Panc1 (cell line): Measurements from ENCODE around the gene KATNIP. TPM values are rescaled to one million over a fixed set of nuclear protein-coding genes. Genes with fewer than 3 reads are reported as not detected.
"Not testable (repeated sequence)": the region's sequence is repeated elsewhere in the genome, so short reads cannot be mapped to it uniquely, and the experiment has no call there.

ENCODE experiments used
- ATAC-seq: fragments of 200-7000 bp; cut with Tn5 transposase; 2 replicates; pipeline ENCODE4 v1.9.1; 2020; ENCODE audit warnings: mild to moderate bottlenecking, moderate library complexity
- BruUV-seq: library from RNA; stranded (reverse); fragments of 400-500 nt; replicated peaks from 2 replicates; lab custom pipeline; 2021; lab: Mats Ljungman, UMichigan
- CTCF ChIA-PET: fragments of 300-600 bp; sonication (Branson Sonifier 250); formaldehyde crosslinking; loops from one replicate; lab custom pipeline; 2022; ENCODE audit warnings: antibody characterized with exemption; lab: Charles Lee
- POLR2A ChIA-PET: fragments of 300-600 bp; sonication (Branson Sonifier 250); formaldehyde crosslinking; loops from one replicate; lab custom pipeline; 2022; ENCODE audit warnings: antibody characterized with exemption; lab: Charles Lee
- DNase-seq: peaks from one replicate; pipeline ENCODE4 v3.0.0-alpha.2; 2010; ENCODE audit warnings: low read depth, low spot score
- H3K27ac ChIP-seq: 2 replicates; pipeline ENCODE4 v1.5.1; 2011; ENCODE audit warnings: mild to moderate bottlenecking, low read length, inconsistent platforms
- H3K27me3 ChIP-seq: fragments of 200-500 bp; sonication (Bioruptor generic); 2 replicates; pipeline ENCODE4 v1.6.0; 2014; ENCODE audit warnings: low read length, inconsistent platforms; ENCODE audit not compliant: control insufficient read depth, insufficient read depth
- H3K36me3 ChIP-seq: fragments of 200-500 bp; sonication (Bioruptor generic); 2 replicates; pipeline ENCODE4 v1.5.1; 2014; ENCODE audit warnings: inconsistent platforms, mild to moderate bottlenecking, low read length, moderate library complexity; ENCODE audit not compliant: control insufficient read depth, insufficient read depth
- H3K4me1 ChIP-seq: 2 replicates; pipeline ENCODE4 v1.5.1; 2011; ENCODE audit warnings: inconsistent platforms, mild to moderate bottlenecking, low read length, moderate library complexity; ENCODE audit not compliant: control insufficient read depth, insufficient read depth
- H3K4me3 ChIP-seq, 2 experiments: 2 replicates each; pipeline ENCODE4 v1.5.1; 2011 to 2012; ENCODE audit warnings: low read depth in 2 of 2, low read length in 2 of 2, mild to moderate bottlenecking in 2 of 2, inconsistent platforms in 1 of 2, moderate library complexity in 1 of 2
- H3K9me3 ChIP-seq: fragments of 200-500 bp; sonication (Bioruptor generic); 2 replicates; pipeline ENCODE4 v1.5.1; 2014; ENCODE audit warnings: low read depth, mild to moderate bottlenecking, inconsistent platforms, low read length, moderate library complexity; ENCODE audit not compliant: control insufficient read depth, insufficient read depth
- CTCF ChIP-seq: fragments of 450-650 bp; IDR thresholded peaks from 2 replicates; pipeline ENCODE4 v1.5.1; 2017; ENCODE audit warnings: mild to moderate bottlenecking
- POLR2AphosphoS5 ChIP-seq: IDR thresholded peaks from 2 replicates; pipeline ENCODE4 v1.6.1; 2012; ENCODE audit warnings: mild to moderate bottlenecking, low read depth, low read length, moderate library complexity
- REST ChIP-seq, 2 experiments: IDR thresholded peaks; 2 replicates each; pipeline ENCODE4 v1.6.1; 2011 to 2012; ENCODE audit warnings: low read depth in 2 of 2, control low read depth in 1 of 2, low read length in 1 of 2, mild to moderate bottlenecking in 1 of 2, moderate library complexity in 1 of 2; ENCODE audit not compliant: insufficient read depth in 1 of 2
- SIN3A ChIP-seq: IDR thresholded peaks from 2 replicates; pipeline ENCODE4 v1.6.1; 2012; ENCODE audit warnings: low read depth, mild to moderate bottlenecking, low read length, moderate library complexity, borderline replicate concordance; ENCODE audit not compliant: insufficient read depth
- TCF7L2 ChIP-seq: IDR thresholded peaks from 2 replicates; pipeline ENCODE4 v1.6.1; 2011; ENCODE audit warnings: mild to moderate bottlenecking, low read depth, low read length, inconsistent platforms
- in situ Hi-C: cut with HindIII; loops from 2 replicates; pipeline ENCODE4 v1.10.0; 2016; ENCODE audit warnings: low sequenced_read_pairs, low pct_unique_long_range_greater_than_20kb
- intact Hi-C: fragments of 100-400 bp; cut with micrococcal nuclease; formaldehyde crosslinking; loops from one replicate; pipeline ENCODE4 v1.10.0; 2022; ENCODE audit not compliant: unreplicated experiment
- total RNA-seq: library from RNA; stranded (reverse); gene quantifications from one replicate; pipeline ENCODE4 v1.2.1, GENCODE V29; 2021; ENCODE audit not compliant: unreplicated experiment

Gene KATNIP
- total RNA-seq, 1 experiment from 2014 or later, result 36.7 TPM

- no peaks in the 10 kb centered on the region for H3K27me3 ChIP-seq
- DNase-seq (no peak), ATAC-seq (no peak)
- CTCF ChIA-PET, result no interaction called here
- no peaks in the 10 kb centered on the region for H3K4me1 ChIP-seq
- H3K36me3 ChIP-seq, result no peaks in the 10 kb centered on the region
- TF ChIP-seq CTCF (no peak), SIN3A (no peak), REST (IDR thresholded peaks at IDR 0.05; ENCODE audit: insufficient read depth in 1 of 2, low read depth in 2 of 2, low read length in 1 of 2) (no peak), POLR2AphosphoS5 (no peak), TCF7L2 (no peak)
- BruUV-seq, result no TSS peak
- intact Hi-C loops, result no loop called here
- no peaks in the 10 kb centered on the region for H3K9me3 ChIP-seq
- H3K4me3 ChIP-seq, result no peak overlapping the region
- POLR2A ChIA-PET, result no interaction called here
- in situ Hi-C loops, result no loop called here
- H3K27ac ChIP-seq, result no peak overlapping the region
Measured at GRCh38 chr16:27566417-27566816, 16.5 kb downstream of the KATNIP start.

- H3K27ac ChIP-seq, result no peak overlapping the region
- no peak for ATAC-seq
- H3K36me3 ChIP-seq, result no peaks in the 10 kb centered on the region
- no peaks in the 10 kb centered on the region for H3K27me3 ChIP-seq
- no TSS peak for BruUV-seq
- DNase-seq, result peak; percentile 33
- in situ Hi-C loops (no loop called here), intact Hi-C loops (no loop called here)
- H3K4me3 ChIP-seq, result no peak overlapping the region
- CTCF ChIA-PET, result interaction anchor here (1.0 kb wide), 1 partner anchor 123 kb away, joined by 4 read pairs; no protein-coding TSS in a partner anchor
- no peaks in the 10 kb centered on the region for H3K9me3 ChIP-seq
- no peaks in the 10 kb centered on the region for H3K4me1 ChIP-seq
- TF ChIP-seq POLR2AphosphoS5, result no peak
- no peak for TF ChIP-seq CTCF
- no peak for TF ChIP-seq SIN3A
- TF ChIP-seq REST (IDR thresholded peaks at IDR 0.05; ENCODE audit: insufficient read depth in 1 of 2, low read depth in 2 of 2, low read length in 1 of 2), result no peak
- TF ChIP-seq TCF7L2, result no peak
- POLR2A ChIA-PET, result no interaction called here
Measured at GRCh38 chr16:27568077-27568476, 18.1 kb downstream of the KATNIP start.

GRCh38 chr16:27570986-27571385, 21.0 kb downstream of the KATNIP start:
- H3K4me1 ChIP-seq, POLR2A ChIA-PET, DNase-seq, ATAC-seq, CTCF ChIA-PET, H3K27ac ChIP-seq, BruUV-seq, intact Hi-C loops, H3K4me3 ChIP-seq, H3K27me3 ChIP-seq, in situ Hi-C loops, H3K9me3 ChIP-seq, H3K36me3 ChIP-seq: not testable (repeated sequence)
